ENCODE measurements around the gene F2RL3. TPM values are rescaled to one million over a fixed set of nuclear protein-coding genes. Genes with fewer than 3 reads are reported as not detected.

Gene F2RL3
- total and polyA plus RNA-seq, 9 of the 15 experiments (the other 6 are each of a cell fraction or from before 2014, with no cell fraction given) = 1.4 to 27.6 (median 11.9) TPM

DNA sequence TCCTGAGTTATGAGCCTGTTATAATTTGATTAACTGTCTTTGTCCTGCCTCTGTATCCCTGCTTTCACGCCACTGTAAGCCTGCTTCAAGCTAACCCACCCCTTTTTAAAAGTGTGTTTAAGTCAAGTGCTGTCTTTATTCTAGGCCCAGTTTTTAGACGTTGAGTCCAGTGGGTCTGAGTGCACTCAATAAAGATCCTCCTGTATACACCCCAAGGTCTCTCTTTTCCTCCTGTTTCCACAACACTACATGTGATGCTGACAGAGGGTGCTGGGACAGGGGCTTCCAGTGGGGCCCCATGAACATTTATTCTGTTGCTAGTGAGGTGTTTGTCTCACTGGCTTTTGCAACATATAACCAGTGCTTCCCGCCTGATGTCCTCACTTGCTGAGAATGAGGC, 6.7 kb upstream of the F2RL3 start (continued):
- peak; percentile 34 for TF ChIP-seq ZFX (CRISPR knock-in tag; IDR thresholded peaks at IDR 0.05)
- TF ChIP-seq ZNF316 (IDR thresholded peaks at IDR 0.05) = no peak
- no peak for TF ChIP-seq NR4A1 (CRISPR knock-in tag; IDR thresholded peaks at IDR 0.05)
- TF ChIP-seq NR4A1 (tag; IDR thresholded peaks at IDR 0.05) = no peak
- no peak for TF ChIP-seq ZBTB17 (CRISPR knock-in tag; IDR thresholded peaks at IDR 0.05)
- TF ChIP-seq, protein P1, sequence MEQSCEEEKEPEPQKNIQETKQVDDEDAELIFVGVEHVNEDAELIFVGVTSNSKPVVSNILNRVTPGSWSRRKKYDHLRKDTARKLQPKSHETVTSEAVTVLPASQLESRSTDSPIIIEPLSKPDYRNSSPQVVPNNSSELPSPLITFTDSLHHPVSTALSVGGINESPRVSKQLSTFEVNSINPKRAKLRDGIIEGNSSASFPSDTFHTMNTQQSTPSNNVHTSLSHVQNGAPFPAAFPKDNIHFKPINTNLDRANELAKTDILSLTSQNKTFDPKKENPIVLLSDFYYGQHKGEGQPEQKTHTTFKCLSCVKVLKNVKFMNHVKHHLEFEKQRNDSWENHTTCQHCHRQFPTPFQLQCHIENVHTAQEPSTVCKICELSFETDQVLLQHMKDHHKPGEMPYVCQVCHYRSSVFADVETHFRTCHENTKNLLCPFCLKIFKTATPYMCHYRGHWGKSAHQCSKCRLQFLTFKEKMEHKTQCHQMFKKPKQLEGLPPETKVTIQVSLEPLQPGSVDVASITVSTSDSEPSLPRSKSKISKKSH (CRISPR knock-in tag; IDR thresholded peaks at IDR 0.05) = peak; percentile 87
- TF ChIP-seq NRF1 (conservative IDR thresholded peaks at IDR 0.05 in 1 of 2, IDR thresholded peaks at IDR 0.05 in 1 of 2) = no peak
- TF ChIP-seq, protein P2, sequence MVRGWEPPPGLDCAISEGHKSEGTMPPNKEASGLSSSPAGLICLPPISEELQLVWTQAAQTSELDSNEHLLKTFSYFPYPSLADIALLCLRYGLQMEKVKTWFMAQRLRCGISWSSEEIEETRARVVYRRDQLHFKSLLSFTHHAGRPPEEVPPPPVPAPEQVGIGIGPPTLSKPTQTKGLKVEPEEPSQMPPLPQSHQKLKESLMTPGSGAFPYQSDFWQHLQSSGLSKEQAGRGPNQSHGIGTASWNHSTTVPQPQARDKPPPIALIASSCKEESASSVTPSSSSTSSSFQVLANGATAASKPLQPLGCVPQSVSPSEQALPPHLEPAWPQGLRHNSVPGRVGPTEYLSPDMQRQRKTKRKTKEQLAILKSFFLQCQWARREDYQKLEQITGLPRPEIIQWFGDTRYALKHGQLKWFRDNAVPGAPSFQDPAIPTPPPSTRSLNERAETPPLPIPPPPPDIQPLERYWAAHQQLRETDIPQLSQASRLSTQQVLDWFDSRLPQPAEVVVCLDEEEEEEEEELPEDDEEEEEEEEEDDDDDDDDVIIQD (CRISPR knock-in tag; IDR thresholded peaks at IDR 0.05) = no peak
- TF ChIP-seq TRIM24 (IDR thresholded peaks at IDR 0.05) = peak; percentile 53 to 79; a peak in 3 of 4 replicates
- TF ChIP-seq ZNF589 (CRISPR knock-in tag; IDR thresholded peaks at IDR 0.05; ENCODE audit: low read depth) = no peak
- TF ChIP-seq ZNF146 (CRISPR knock-in tag; IDR thresholded peaks at IDR 0.05; ENCODE audit: unreplicated experiment) = no peak
- TF ChIP-seq JUNB (CRISPR knock-in tag; conservative IDR thresholded peaks at IDR 0.05) = no peak
- TF ChIP-seq, protein P3, sequence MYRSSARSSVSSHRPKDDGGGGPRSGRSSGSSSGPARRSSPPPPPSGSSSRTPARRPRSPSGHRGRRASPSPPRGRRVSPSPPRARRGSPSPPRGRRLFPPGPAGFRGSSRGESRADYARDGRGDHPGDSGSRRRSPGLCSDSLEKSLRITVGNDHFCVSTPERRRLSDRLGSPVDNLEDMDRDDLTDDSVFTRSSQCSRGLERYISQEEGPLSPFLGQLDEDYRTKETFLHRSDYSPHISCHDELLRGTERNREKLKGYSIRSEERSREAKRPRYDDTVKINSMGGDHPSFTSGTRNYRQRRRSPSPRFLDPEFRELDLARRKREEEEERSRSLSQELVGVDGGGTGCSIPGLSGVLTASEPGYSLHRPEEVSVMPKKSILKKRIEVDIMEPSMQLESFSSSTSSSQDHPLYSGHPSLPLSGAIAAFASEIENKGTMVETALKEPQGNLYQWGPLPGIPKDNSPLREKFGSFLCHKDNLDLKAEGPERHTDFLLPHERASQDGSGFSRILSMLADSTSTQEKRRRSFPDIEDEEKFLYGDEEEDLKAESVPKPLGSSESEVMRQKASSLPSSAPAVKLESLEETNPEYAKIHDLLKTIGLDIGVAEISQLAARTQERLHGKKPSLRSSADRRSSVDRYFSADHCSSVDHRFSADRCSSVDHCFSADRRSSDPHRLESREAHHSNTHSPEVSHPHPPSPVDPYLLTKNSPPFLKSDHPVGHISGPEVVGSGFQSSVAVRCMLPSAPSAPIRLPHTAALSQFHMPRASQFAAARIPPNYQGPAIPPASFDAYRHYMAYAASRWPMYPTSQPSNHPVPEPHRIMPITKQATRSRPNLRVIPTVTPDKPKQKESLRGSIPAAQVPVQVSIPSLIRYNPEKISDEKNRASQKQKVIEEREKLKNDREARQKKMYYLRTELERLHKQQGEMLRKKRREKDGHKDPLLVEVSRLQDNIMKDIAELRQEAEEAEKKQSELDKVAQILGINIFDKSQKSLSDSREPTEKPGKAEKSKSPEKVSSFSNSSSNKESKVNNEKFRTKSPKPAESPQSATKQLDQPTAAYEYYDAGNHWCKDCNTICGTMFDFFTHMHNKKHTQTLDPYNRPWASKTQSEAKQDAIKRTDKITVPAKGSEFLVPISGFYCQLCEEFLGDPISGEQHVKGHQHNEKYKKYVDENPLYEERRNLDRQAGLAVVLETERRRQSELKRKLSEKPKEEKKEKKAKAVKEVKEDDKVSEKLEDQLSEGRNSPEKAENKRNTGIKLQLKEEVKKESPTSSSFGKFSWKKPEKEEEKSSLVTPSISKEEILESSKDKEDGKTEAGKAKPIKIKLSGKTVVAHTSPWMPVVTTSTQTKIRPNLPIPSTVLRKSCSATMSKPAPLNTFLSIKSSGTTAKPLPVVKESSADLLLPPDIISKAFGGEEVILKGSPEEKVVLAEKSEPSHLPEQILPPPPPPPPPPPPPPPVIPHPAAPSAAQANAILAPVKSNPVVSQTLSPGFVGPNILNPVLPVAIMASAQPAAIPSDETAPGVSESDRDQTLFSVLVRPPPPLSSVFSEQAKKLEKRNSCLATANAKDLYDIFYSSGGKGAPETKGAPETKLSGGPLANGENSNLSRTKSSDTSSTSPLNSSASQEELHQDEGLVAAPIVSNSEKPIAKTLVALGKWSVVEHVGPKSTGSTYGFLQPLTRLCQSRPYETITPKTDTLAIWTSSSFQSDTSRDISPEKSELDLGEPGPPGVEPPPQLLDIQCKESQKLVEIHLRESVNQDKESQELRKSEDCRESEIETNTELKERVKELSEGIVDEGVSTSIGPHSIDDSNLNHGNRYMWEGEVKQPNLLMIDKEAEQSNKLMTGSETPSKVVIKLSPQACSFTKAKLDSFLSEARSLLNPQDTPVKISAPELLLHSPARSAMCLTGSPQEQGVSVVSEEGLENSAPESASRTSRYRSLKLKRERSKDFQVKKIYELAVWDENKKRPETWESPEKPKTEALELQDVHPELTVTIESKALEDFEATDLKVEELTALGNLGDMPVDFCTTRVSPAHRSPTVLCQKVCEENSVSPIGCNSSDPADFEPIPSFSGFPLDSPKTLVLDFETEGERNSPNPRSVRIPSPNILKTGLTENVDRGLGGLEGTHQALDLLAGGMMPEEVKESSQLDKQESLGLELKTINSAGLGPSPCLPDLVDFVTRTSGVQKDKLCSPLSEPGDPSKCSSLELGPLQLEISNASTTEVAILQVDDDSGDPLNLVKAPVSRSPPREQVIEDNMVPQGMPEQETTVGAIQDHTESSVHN (IDR thresholded peaks at IDR 0.05; ENCODE audit: borderline replicate concordance in 1 of 2, low read depth in 1 of 2) = no peak
- TF ChIP-seq, protein P4, sequence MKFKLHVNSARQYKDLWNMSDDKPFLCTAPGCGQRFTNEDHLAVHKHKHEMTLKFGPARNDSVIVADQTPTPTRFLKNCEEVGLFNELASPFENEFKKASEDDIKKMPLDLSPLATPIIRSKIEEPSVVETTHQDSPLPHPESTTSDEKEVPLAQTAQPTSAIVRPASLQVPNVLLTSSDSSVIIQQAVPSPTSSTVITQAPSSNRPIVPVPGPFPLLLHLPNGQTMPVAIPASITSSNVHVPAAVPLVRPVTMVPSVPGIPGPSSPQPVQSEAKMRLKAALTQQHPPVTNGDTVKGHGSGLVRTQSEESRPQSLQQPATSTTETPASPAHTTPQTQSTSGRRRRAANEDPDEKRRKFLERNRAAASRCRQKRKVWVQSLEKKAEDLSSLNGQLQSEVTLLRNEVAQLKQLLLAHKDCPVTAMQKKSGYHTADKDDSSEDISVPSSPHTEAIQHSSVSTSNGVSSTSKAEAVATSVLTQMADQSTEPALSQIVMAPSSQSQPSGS (CRISPR knock-in tag; IDR thresholded peaks at IDR 0.05) = no peak
- no peak for TF ChIP-seq EP300 (IDR thresholded peaks at IDR 0.05; ENCODE audit: low read length)
- TF ChIP-seq TRIM28 (IDR thresholded peaks at IDR 0.05) = peak; percentile 98
